NB4 (cell line): ENCODE results near the gene FBXL20.

Source experiments
- MYC ChIP-seq: IDR thresholded peaks from 2 replicates; pipeline ENCODE4 v1.6.1; 2011; ENCODE audit warnings: low read depth, low read length
- POLR2A ChIP-seq: IDR thresholded peaks from 2 replicates; pipeline ENCODE4 v1.6.1; 2011; ENCODE audit warnings: mild to moderate bottlenecking; ENCODE audit not compliant: insufficient read length; ENCODE audit errors: extremely low read depth
- TF ChIP-seq, protein P1 (sequence below): IDR thresholded peaks from one replicate; pipeline ENCODE4 v1.5.1; 2012; ENCODE audit warnings: low read depth, low read length
- TF ChIP-seq, protein P2 (sequence below): IDR thresholded peaks from 2 replicates; pipeline ENCODE4 v1.6.1; 2011; ENCODE audit warnings: low read depth, low read length

- TF ChIP-seq, protein P1, sequence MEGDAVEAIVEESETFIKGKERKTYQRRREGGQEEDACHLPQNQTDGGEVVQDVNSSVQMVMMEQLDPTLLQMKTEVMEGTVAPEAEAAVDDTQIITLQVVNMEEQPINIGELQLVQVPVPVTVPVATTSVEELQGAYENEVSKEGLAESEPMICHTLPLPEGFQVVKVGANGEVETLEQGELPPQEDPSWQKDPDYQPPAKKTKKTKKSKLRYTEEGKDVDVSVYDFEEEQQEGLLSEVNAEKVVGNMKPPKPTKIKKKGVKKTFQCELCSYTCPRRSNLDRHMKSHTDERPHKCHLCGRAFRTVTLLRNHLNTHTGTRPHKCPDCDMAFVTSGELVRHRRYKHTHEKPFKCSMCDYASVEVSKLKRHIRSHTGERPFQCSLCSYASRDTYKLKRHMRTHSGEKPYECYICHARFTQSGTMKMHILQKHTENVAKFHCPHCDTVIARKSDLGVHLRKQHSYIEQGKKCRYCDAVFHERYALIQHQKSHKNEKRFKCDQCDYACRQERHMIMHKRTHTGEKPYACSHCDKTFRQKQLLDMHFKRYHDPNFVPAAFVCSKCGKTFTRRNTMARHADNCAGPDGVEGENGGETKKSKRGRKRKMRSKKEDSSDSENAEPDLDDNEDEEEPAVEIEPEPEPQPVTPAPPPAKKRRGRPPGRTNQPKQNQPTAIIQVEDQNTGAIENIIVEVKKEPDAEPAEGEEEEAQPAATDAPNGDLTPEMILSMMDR, result no peak
- no peak for TF ChIP-seq POLR2A
- TF ChIP-seq, protein P2, sequence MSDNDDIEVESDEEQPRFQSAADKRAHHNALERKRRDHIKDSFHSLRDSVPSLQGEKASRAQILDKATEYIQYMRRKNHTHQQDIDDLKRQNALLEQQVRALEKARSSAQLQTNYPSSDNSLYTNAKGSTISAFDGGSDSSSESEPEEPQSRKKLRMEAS, result no peak
- TF ChIP-seq MYC, result no peak
Measured at GRCh38 chr17:39361064-39361463, 40.4 kb downstream of the FBXL20 start.
